Sigmoid colon (tissue), 7 donors: ENCODE results near the gene PPP4R2. TPM values are rescaled to one million over a fixed set of nuclear protein-coding genes. Genes with fewer than 3 reads are reported as not detected.
"Not testable (repeated sequence)": the region's sequence is repeated elsewhere in the genome, so short reads cannot be mapped to it uniquely, and the experiment has no call there.

Experiments used
- DNase-seq: peaks from one replicate; pipeline ENCODE4 v3.0.0-alpha.2; 2019
- H3K27ac ChIP-seq, 4 donors: fragments of 200-600 bp; sonication (generic); one replicate each; pipeline ENCODE4 v1.5.1; 2016 to 2019; ENCODE audit warnings: mild to moderate bottlenecking in 1 of 4
- H3K27me3 ChIP-seq, 3 donors: fragments of 200-600 bp; sonication (generic); one replicate each; pipeline ENCODE4 v1.5.1; 2019; ENCODE audit warnings: mild to moderate bottlenecking in 1 of 3
- H3K36me3 ChIP-seq, 4 donors: fragments of 200-600 bp; sonication (generic); one replicate each; pipeline ENCODE4 v1.5.1; 2016 to 2019
- H3K4me1 ChIP-seq, 4 donors: fragments of 200-600 bp; sonication (generic); one replicate each; pipeline ENCODE4 v1.5.1; 2017 to 2019
- H3K4me3 ChIP-seq, 4 donors: fragments of 200-600 bp; sonication (generic); one replicate each; pipeline ENCODE4 v1.5.1; 2017 to 2019; ENCODE audit warnings: mild to moderate bottlenecking in 2 of 4, moderate library complexity in 1 of 4
- H3K9me3 ChIP-seq, 4 donors: fragments of 200-600 bp in 3 of 4; sonication (generic) in 3 of 4; one replicate each; pipeline versions ENCODE4 v1.5.1 to v1.6.1; 2013 to 2019
- EP300 ChIP-seq, 4 donors: sonication (generic); formaldehyde crosslinking; IDR thresholded peaks; one replicate each; pipeline ENCODE4 v1.6.1; 2017; ENCODE audit warnings: antibody characterized with exemption in 4 of 4
- POLR2A ChIP-seq, 2 donors: fragments of 450-650 bp; IDR thresholded peaks; one replicate each; pipeline ENCODE4 v1.6.1; 2016; ENCODE audit warnings: antibody characterized with exemption in 2 of 2, mild to moderate bottlenecking in 2 of 2, moderate library complexity in 2 of 2
- POLR2AphosphoS5 ChIP-seq, 4 donors: sonication (generic); formaldehyde crosslinking; IDR thresholded peaks; one replicate each; pipeline ENCODE4 v1.6.1; 2017; ENCODE audit warnings: antibody characterized with exemption in 4 of 4
- WGBS, 2 donors: extraction: QIAGEN DNeasy Blood & Tissue Kit; methylation state at CpG; one replicate each; pipeline ENCODE4 v1.1.7; 2013; 5-methylcytosine and 5-hydroxymethylcytosine counted together
- intact Hi-C: fragments of 100-400 bp; cut with DNase I; formaldehyde crosslinking; loops from one replicate; pipeline ENCODE4 v1.15.1; 2023
- polyA plus RNA-seq, 3 donors: library from polyadenylated mRNA; stranded (reverse); fragments of 200-250 nt; gene quantifications; one replicate each; pipeline ENCODE4 v1.2.3, GENCODE V29; 2013
- total RNA-seq, 4 donors: library from RNA; depleted of rRNA; stranded (reverse); fragments of >200 nt; gene quantifications; one replicate each; pipeline ENCODE4 v1.1.0, GENCODE V29; 2016
- TF ChIP-seq, protein P1 (sequence below), 4 experiments: fragments of 450-650 bp in 3 of 4; fragments of 200-600 bp in 1 of 4; IDR thresholded peaks; one replicate each; pipeline ENCODE4 v1.5.1; 2016 to 2019; ENCODE audit warnings: antibody characterized with exemption in 4 of 4, mild to moderate bottlenecking in 3 of 4, moderate library complexity in 2 of 4
- donor health status: healthy with polysubstance abuse.
- donor health status: Bipolar disorder and iron deficiency.
- donor health status: healthy.

Gene PPP4R2
- total and polyA plus RNA-seq, 7 donors = 20.3 to 53.2 (median 33.4) TPM

DNA sequence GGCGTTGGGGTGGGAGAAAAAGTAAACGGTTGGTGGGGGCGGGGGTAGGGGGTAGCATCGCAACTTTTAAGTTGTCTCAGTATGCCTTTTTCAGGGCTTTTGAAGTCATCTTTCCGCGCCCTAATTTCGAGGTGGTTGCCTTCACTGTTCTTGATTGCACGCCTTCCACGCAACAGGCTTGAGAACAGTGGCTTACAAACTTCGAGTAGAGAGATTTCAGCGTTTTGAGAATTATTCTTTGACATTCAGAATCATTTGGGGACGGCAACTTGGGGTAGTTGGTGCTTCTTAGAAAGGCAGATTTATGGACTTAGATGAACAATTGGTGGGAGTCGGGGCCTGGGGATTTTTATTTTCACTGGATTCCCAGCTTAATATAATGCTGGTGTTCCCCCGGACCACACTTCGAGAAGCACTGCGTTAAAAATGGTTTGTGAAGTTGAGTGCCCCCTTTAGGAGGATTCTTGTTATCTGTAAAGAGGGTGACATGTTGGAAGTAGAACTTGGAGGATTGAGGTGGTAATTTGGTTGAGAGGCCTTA, 880 bp downstream of the PPP4R2 start:
- intact Hi-C loops = loop anchor here (2.0 to 5.0 kb wide), 5 partner anchors 45 to 150 kb away; partner anchors contain the start of genes GXYLT2 and SHQ1
- H3K36me3 ChIP-seq = peaks cover 0 to 20% (median 0%) of the 10 kb centered on the region in 4 donors
- H3K4me3 ChIP-seq = peak overlapping the region; percentile 88 to 94 (median 92)
- no peak for DNase-seq
- H3K27me3 ChIP-seq = no peaks in the 10 kb centered on the region
- H3K27ac ChIP-seq = peak overlapping the region; percentile 98 to 99 (median 98)
- 0 to 1% methylated on average over 16 of the region's 16 CpGs for WGBS, 2 donors
- H3K9me3 ChIP-seq = no peaks in the 10 kb centered on the region
- peaks cover 0 to 61% (median 49%) of the 10 kb centered on the region in 4 donors for H3K4me1 ChIP-seq
- TF ChIP-seq POLR2AphosphoS5 (IDR thresholded peaks at IDR 0.05) = no peak
- TF ChIP-seq, protein P1, sequence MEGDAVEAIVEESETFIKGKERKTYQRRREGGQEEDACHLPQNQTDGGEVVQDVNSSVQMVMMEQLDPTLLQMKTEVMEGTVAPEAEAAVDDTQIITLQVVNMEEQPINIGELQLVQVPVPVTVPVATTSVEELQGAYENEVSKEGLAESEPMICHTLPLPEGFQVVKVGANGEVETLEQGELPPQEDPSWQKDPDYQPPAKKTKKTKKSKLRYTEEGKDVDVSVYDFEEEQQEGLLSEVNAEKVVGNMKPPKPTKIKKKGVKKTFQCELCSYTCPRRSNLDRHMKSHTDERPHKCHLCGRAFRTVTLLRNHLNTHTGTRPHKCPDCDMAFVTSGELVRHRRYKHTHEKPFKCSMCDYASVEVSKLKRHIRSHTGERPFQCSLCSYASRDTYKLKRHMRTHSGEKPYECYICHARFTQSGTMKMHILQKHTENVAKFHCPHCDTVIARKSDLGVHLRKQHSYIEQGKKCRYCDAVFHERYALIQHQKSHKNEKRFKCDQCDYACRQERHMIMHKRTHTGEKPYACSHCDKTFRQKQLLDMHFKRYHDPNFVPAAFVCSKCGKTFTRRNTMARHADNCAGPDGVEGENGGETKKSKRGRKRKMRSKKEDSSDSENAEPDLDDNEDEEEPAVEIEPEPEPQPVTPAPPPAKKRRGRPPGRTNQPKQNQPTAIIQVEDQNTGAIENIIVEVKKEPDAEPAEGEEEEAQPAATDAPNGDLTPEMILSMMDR (IDR thresholded peaks at IDR 0.05) = peak in 2 of 4 experiments; percentile 24 to 35

DNA sequence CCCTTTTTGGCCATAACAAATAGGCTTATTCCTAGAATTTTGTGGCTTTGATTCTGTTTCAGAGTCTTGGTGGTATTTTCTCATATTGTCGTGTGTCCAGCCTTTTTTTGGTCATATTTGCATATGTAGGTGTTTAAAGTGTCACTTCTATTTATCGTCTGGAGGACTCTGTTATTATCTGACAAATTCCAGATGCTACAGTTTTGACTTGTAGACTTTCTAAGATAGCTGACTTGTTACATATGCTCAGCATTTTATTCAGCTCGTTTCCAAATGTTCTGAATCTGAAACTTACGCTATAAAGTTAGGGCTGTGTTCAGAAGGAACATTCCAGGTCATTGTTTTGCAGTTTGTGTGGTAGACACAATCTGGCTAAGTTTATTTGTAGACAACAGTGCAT, 1.9 kb downstream of the PPP4R2 start:
- Histone ChIP-seq H3K4me1 (peaks cover 0 to 70% (median 59%) of the 10 kb centered on the region in 4 donors), H3K9me3 (no peaks in the 10 kb centered on the region), H3K27me3 (no peaks in the 10 kb centered on the region), H3K4me3 (peak overlapping the region; percentile 88 to 94 (median 92)), H3K36me3 (peaks cover 0 to 20% (median 0%) of the 10 kb centered on the region in 4 donors), H3K27ac (peak overlapping the region in 3 of 4 donors; percentile 98 to 99 (median 99))
- no peak for DNase-seq
- intact Hi-C loops = loop anchor here (5.0 kb wide), 4 partner anchors 44 to 151 kb away; partner anchors contain the start of genes GXYLT2 and SHQ1
- TF ChIP-seq, protein P1 (IDR thresholded peaks at IDR 0.05) = no peak
- TF ChIP-seq POLR2A (IDR thresholded peaks at IDR 0.05) (no peak), POLR2AphosphoS5 (IDR thresholded peaks at IDR 0.05) (peak in 2 of 4 donors; percentile 48 to 63), EP300 (IDR thresholded peaks at IDR 0.05) (no peak)
- WGBS, 2 donors = 11 to 31% methylated on average over 4 of the region's 4 CpGs

DNA sequence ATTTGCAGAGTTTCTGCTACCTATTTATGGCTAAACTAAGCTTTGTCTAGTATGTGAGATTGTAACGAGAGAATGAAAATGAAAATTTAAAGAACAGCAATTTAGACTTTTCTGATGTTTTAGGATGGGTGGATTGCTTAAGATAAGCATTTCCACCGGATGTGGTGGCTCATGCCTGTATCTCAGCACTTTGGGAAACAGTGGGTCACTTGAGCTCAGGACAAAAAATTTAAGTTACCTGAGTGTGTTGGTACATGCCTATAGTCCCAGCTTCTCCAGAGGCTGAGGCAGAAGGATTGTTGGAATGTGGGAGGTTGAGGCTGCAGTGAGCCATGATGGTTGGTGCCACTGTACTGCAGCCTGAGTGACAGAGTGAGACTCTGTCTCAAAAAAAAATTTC, 3.3 kb downstream of the PPP4R2 start:
- no peak for DNase-seq
- TF ChIP-seq POLR2A (IDR thresholded peaks at IDR 0.05) = no peak
- TF ChIP-seq, protein P1 (IDR thresholded peaks at IDR 0.05) = no peak
- TF ChIP-seq POLR2AphosphoS5 (IDR thresholded peaks at IDR 0.05) = no peak
- TF ChIP-seq EP300 (IDR thresholded peaks at IDR 0.05) = no peak
- H3K36me3 ChIP-seq = peaks cover 0 to 20% (median 0%) of the 10 kb centered on the region in 4 donors
- no peaks in the 10 kb centered on the region for H3K27me3 ChIP-seq
- 32 to 35% methylated on average over 2 of the region's 2 CpGs for WGBS, 2 donors
- H3K9me3 ChIP-seq = no peaks in the 10 kb centered on the region
- peak overlapping the region in 1 of 4 donors; percentile 40 for H3K27ac ChIP-seq
- intact Hi-C loops = loop anchor here (5.0 kb wide), 4 partner anchors 42 to 153 kb away; partner anchors contain the start of genes GXYLT2 and SHQ1
- peak overlapping the region in 1 of 4 donors; percentile 88 for H3K4me3 ChIP-seq
- H3K4me1 ChIP-seq = peaks cover 0 to 82% (median 67%) of the 10 kb centered on the region in 4 donors

DNA sequence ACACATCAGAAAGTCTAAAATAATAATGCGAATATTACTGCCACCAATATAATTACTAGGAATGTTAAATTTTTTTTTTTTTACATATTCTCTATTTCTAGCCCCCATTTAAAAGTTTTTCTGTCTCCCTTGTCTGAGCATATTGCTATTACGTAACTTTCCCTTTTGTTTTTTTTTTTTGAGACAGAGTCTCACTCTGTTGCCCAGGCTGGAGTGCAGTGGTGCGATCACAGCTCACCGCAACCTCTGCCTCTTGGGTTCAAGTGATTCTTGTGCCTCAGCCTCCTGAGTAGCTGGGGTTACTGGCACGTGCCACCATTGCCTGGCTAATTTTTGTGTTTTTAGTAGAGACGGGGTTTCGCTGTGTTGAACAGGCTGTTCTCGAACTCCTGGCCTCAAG, 6.4 kb downstream of the PPP4R2 start:
- DNase-seq, H3K27me3 ChIP-seq, intact Hi-C loops, H3K4me3 ChIP-seq, H3K9me3 ChIP-seq, H3K27ac ChIP-seq: not testable (repeated sequence)
- Histone ChIP-seq H3K36me3 (peaks cover 0 to 36% (median 6%) of the 10 kb centered on the region in 4 donors), H3K4me1 (peaks cover 0 to 70% (median 59%) of the 10 kb centered on the region in 4 donors)
- 83 to 84% methylated on average over 8 of the region's 8 CpGs for WGBS, 2 donors

DNA sequence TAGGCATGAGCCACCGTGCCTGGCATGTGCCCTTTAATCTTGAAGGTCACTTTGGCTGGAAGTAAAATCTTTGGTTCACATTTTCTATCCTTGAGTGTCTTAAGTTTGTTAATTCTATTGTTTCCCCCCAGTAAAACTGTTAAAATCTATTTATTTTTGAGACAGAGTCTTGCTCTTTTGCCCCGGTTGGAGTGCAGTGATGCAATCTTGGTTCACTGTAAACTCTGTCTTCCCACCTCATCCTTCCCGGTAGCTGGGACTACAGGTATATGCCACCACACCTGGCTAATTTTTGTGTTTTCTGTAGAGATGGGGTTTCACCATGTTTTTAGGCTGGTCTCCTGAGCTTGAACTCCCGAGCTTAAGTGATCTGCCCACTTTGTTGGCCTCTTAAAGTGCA, 7.7 kb downstream of the PPP4R2 start:
- WGBS, 2 donors = 78 to 86% methylated on average over 4 of the region's 4 CpGs
- Histone ChIP-seq H3K27ac (no peak overlapping the region), H3K27me3 (no peaks in the 10 kb centered on the region), H3K9me3 (no peaks in the 10 kb centered on the region), H3K36me3 (peaks cover 0 to 36% (median 6%) of the 10 kb centered on the region in 4 donors), H3K4me1 (peaks cover 0 to 70% (median 60%) of the 10 kb centered on the region in 4 donors), H3K4me3 (no peak overlapping the region)
- DNase-seq = no peak
- intact Hi-C loops = no loop called here
- TF ChIP-seq POLR2AphosphoS5 (IDR thresholded peaks at IDR 0.05) (no peak), POLR2A (IDR thresholded peaks at IDR 0.05) (no peak), EP300 (IDR thresholded peaks at IDR 0.05) (no peak)
- TF ChIP-seq, protein P1 (IDR thresholded peaks at IDR 0.05) = no peak
